Suprapubic skin (tissue), 4 donors: ENCODE results near the gene RHBDL3.
"Not testable (repeated sequence)": the region's sequence is repeated elsewhere in the genome, so short reads cannot be mapped to it uniquely, and the experiment has no call there.

Experiments
- CTCF ChIP-seq, 2 donors: fragments of 200-600 bp in 1 of 2; fragments of 450-650 bp in 1 of 2; sonication (generic) in 1 of 2; IDR thresholded peaks; one replicate each; pipeline ENCODE4 v1.5.1; 2016 to 2019; ENCODE audit warnings: antibody characterized with exemption in 2 of 2, mild to moderate bottlenecking in 1 of 2, moderate library complexity in 1 of 2
- EP300 ChIP-seq: sonication (generic); formaldehyde crosslinking; IDR thresholded peaks from one replicate; pipeline ENCODE4 v1.6.1; 2017; ENCODE audit warnings: antibody characterized with exemption
- POLR2A ChIP-seq, 2 donors: fragments of 450-650 bp; IDR thresholded peaks; one replicate each; pipeline ENCODE4 v1.6.1; 2017; ENCODE audit warnings: antibody characterized with exemption in 2 of 2, mild to moderate bottlenecking in 2 of 2, moderate library complexity in 2 of 2
- POLR2AphosphoS5 ChIP-seq, 3 donors: sonication (generic); formaldehyde crosslinking; IDR thresholded peaks; one replicate each; pipeline ENCODE4 v1.6.1; 2017; ENCODE audit warnings: antibody characterized with exemption in 3 of 3

- not testable (repeated sequence) for TF ChIP-seq CTCF (IDR thresholded peaks at IDR 0.05); POLR2AphosphoS5 (IDR thresholded peaks at IDR 0.05); POLR2A (IDR thresholded peaks at IDR 0.05); EP300
Observed at GRCh38 chr17:32352734-32353133, 87.1 kb downstream of the RHBDL3 start.
